SHP77 (cell line): ENCODE results near the gene GREB1.
A peak's percentile ranks its signal among the peaks of the same experiment; 100 is the strongest.

Experiments
- DNase-seq, 2 experiments: peaks; one replicate each; lab custom pipeline; 2025; lab: John Stamatoyannopoulos, UW

The GREB1 gene

DNA sequence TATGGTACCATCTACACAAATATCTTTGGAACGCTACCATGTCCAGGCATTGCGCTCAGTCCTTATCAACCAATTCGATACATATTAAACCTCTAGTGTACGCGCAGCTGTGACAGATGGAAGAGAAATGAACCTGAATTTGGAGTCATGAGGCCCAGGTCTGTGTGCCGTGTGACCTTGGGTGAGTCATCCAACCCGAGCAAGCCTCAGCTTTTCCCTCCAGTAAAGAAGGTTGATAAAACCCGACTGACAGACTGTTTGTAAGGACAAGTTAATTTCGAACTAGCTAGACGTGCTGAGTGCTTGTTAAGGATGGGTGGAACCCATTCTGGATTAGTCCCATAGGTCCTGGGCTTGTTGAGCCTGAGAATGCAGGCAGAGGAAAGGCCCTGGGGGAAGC, 28.2 kb downstream of the GREB1 start:
- no peak for DNase-seq

DNA sequence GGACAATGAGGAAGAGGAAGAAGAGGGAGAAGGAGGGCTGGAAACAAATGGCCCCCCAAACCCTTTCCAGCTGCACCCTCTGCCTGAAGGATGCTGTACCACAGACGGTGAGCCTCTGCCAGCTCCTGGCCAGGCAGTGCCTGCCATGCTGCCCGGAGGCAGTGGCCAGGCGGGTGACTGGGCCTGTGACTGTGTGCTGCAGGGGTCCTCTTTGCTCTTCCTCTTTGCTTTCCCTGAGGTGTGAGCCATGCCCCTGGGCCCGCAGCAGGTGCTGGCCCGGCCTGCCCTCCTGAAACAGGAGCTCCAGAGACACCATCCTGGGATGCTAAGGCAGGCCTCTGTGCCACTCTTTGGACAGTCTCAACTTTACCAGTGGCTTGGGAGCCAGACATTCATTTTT, 28.6 kb downstream of the GREB1 start:
- DNase-seq = no peak

DNA sequence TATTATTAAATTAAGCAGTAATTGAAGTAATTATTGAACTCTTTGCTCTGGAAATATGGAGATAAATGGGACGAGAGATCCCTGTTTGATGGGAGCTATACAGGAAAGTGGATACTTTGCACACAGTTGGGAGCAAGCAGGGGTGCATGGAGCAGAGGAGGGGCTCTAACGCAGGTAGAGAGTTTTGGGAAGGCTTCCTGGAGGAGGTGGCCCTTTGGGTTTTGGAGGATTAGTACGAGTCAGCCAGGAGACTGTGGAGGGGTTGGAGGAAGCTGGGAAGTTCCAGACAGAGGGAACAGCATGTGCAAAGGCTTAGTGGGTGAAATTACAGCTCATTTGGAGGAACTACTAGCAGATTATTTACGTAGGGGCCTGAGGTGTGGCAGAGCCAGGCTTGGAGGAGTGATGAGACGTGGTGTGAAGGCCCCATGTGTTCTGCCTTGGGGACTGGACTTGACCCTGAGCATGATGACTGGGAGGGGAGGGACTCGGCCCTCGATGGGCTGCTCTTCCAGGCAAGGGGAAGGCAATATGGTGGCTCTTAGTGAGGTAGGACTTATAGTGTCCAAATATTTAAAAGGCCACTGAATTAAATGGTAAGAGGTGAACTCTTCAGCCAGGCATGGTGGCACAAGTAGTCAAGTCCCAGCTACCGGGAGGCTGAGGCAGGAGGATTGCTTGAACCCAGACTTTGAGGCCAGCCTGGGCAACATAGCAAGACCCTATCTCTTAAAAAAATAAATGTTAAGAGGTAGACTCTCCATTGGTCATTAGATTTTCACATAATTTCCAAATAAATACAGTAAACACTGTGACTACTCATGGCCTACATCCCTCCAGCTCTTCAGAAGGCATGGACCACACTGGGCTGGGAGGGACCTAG, 30.2 kb downstream of the GREB1 start:
- DNase-seq = no peak

DNA sequence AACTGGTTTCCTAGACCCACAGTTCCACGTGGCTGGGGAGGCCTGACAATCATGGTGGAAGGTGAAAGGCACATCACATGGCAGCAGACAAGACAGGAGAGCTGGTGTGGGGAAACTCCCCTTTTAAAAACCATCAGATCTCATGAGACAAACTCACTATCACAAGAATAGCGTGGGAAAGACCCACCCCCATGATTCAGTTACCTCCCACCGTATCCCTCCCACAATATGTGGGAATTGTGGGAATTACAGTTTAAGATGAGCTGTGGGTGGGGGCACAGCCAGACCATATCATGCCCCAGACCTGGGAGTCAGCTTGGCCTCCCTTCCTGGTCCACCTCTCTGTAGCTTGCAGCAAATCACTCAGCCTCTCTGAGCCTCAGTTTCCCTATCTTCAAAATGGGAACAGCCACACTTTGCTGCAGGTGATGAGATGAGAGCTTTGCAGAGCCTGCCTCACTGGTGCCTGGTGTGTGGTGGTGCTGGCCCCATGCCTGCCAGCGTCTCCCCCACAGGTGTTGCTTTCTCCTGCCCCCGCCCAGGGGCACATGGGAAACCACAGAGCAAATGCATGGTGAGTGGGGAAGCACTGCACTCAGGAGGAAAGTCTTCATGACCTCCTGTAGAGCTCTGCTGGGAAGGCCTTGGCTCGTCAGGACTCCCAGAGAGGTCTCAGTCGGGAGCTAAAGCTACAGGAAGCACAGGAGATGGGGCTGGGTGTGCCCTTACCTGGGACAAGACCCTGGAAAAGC, 31.1 kb downstream of the GREB1 start:
- no peak for DNase-seq

DNA sequence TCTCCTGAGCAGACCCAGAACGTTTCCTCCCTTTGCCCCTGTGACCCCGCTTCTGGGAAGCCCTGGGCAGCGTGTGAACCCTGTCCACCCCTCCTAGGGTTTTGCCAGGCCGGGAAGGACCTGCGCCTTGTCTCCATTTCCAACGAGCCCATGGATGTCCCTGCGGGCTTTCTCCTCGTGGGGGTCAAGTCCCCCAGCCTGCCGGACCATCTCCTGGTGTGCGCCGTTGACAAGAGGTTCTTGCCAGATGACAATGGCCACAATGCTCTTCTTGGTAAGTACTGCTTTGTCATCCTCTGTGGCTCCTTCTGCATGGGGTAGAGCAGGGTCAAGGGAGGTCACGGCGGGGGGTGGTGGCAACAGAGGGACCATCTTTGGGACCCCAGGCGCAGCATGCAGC, 32.5 kb downstream of the GREB1 start:
- no peak for DNase-seq

DNA sequence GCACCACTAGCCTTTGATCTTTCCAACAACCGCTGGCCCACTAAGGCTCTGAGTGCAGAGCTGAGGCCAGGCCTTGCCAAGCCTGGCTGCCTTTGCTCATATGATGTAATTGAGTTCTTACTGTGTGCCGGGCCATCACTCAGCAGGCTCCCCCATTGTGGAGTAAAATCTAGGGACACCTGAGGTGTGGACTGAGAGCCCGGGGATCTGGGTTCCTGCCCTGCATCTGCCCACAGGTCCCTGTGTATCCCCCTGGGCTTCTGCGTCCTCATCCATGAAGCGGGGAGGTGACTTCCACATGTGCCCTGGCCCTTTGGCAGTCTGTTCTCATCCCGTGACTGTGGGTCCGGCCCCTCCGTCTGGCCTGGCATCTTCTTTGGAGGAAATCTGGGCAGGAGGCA, 33.8 kb downstream of the GREB1 start:
- DNase-seq = no peak

DNA sequence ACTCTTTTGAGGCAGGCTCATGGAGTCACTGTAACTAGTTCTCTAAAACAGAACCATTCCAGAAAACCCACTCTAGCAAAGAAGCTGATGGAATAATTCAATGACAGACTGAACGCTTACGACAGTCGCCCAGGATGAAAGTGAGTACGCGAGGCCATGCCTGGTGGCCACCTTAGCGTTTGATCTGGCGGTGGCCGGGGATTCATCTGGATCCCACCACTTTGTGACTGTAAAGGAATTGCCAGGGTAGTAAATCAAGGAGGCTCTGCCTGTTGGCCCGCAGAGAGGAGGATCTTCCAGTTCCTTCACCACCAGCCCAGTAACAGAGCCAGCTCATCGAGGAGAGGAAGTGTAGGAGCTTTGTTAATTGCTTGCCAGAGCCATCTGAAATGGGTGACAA, 34.6 kb downstream of the GREB1 start:
- DNase-seq = no peak

DNA sequence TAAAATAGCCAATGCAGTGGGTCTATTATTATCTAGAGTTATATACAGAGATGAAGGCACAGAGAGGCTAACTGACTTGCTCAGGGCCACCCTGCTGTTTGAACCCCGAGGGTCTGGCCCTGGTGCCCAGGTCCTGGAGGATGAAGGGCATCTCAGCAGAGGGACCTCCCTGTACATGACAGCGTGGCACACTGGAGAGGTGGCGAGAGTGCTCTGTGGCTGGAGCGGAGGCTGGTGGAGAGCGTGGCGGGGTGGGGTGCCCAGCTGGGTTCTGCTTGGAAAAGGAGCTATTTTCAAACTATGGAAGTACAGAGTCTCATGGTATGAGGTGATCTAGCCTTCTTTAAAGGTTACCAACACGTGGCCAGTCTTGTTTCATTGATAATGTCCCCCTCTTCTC, 35.8 kb downstream of the GREB1 start:
- no peak for DNase-seq

DNA sequence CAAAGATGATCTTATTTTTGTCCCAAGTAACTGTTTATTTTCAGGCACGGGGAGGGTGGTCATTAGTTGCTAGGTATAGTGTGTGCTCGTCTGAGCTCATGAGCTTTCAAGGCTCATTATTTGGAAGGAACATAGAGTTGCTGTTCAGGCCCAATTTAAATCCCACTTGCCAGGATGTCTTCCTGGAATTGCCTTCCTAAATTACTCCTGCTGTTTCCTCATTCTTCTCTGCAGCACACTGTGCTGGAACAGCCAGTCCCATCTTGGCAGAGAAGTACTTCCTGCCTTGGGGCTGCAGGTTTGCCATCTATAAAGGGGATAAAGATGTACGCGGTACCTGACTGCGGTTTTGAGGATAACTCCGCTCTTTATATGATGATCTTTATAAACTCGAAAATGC, 37.3 kb downstream of the GREB1 start:
- DNase-seq = no peak

DNA sequence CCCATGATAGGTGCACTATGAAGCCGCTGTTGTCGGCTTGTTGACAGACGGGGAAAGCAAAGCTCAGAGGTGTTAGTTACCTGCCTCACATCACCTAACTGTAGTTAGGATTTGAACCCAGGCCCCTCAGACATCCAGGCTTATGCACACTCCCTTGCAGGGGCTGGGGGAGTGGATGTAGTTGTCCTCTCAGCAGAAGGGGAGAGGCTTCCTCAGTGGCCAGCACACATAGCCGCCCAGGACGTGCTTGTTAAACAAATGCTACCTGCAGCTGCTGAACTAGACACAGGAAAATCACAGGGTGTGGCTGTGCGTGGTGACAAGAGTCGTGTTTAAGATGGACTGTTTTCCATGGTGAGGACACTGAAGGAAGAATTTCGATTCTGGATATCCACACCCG, 39.2 kb downstream of the GREB1 start:
- peak; percentile 5 to 9 for DNase-seq

DNA sequence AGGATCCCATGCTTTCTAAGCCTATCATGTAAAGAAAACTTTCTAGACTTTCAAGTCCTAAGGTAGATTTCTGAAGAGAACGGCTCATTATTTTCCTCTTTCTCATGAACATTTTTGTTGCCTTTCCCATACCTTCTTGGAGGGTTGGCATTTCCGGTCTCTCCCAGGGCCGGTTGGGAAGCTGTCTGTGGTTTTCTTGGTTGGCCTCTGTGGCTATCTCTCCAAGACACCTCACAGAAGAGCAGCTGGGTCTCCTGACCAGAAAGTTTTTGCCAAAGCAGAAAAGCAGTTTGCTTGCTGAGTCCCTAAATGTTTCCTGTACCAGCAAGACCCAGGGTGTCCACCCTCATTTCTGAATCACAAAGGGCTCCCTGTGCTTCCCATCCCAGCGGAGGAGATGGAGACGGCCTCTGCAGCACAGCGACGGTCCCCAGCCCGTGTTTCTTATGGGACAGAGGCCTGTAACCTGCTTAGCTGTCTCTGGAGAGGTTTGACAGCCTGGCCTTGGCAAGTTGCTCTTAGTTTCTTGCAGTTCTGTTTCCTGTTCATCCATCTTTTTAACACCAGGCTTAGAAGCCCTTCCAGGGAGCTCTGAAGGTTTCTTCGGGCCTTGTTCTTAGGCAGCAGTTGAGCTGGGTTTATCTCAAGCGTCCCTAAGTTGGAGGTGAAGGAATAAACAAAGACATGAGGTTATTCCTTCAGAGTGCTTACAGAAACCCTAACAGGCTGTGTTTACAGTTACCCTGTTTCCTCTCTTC, 39.8 kb downstream of the GREB1 start:
- DNase-seq = no peak

DNA sequence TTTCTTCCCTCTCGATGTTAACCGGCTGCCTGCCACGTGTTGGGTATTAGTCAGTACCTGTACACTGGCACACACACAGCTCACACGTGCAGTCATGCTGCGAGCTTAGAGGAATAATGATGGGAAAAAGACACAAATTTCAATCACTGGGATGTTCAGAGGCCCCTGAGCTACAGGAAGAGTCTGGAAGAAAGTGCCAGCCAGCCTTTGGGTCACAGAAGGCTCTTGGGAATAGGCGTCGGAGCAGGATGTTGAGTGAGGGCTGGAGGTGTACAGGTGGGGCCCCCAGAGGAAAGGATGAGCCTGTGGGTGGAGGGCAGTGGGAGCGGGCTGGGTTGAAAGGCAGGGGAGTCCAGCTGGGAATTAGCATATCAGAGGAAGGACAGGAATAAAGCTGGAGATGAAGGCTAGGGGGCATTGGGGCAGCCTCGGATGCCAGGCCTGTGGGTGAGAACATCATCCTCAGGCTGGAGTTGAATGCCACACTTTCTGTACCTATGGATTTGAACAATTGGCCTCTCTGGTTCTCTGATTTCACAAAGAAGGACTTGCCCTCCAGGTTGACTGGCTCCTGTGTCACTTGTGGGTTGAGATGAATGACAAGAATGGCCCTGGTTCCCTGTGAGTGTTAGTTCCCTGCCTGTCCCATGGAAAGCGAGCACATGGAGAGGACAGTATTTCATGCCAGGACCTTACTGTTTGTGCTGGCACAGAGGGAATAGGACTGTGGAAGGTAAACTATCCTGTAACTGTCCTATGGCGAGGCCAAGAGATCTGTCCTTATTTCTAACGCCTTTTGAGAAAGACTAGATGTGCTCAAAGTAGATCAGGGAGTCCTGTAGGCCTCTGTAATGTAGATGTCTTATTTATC, 40.6 kb downstream of the GREB1 start:
- DNase-seq = no peak

DNA sequence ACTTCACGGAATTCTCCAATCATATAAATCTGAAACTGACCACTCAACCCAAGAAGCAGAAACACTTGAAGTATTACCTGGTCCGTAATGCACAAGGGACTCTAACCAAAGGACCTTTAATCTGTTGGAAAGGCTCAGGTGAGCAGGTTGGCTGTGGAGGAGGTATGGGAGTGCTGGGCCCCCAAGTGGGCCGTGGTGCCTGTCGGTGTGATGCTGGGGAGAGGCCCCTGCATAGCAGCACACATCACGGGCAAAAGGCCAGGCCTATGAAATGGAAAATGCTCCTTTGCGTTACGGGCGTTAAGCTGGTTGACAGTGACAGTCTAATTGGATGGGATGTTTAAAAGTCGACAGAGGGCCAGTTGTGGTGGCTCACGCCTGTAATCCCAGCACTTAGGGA, 42.6 kb downstream of the GREB1 start:
- DNase-seq = no peak

DNA sequence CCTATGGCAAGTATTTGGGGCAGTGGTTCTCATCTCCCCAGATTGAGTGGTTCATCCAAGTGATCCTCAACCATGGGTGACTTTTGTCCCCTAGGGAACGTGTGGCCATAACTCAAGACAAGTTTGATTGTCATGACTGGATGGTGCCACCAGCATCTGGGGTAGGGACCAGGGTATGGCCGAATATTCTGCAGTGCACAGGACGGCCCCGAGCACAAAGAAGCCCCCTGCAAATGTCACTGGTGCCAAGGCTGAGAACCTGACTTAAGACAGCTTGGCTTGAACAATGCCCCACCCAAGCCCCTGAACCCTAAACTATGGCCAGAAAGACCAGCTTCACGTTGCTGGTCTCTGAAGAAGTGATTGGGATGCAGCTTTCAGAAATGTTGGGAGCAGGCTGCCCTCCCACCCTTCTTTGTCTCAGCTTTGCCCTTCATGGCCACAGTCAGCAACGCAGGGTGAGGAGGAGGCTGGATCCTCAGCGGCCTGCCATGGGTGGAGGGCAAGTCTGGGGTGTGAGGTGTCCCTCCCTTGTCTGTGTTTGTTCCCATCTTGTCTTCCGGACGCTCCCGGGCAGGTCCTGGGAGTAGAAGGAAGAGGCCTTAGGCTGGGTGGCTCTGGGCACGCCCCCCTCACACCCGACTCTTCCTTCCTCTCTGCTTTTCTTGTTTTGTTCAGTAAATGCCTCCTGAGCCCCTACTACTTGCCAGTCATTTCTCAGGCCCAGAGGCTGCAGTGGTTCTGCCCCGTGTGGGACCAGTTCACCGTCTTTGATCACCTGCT, 43.4 kb downstream of the GREB1 start:
- no peak for DNase-seq

DNA sequence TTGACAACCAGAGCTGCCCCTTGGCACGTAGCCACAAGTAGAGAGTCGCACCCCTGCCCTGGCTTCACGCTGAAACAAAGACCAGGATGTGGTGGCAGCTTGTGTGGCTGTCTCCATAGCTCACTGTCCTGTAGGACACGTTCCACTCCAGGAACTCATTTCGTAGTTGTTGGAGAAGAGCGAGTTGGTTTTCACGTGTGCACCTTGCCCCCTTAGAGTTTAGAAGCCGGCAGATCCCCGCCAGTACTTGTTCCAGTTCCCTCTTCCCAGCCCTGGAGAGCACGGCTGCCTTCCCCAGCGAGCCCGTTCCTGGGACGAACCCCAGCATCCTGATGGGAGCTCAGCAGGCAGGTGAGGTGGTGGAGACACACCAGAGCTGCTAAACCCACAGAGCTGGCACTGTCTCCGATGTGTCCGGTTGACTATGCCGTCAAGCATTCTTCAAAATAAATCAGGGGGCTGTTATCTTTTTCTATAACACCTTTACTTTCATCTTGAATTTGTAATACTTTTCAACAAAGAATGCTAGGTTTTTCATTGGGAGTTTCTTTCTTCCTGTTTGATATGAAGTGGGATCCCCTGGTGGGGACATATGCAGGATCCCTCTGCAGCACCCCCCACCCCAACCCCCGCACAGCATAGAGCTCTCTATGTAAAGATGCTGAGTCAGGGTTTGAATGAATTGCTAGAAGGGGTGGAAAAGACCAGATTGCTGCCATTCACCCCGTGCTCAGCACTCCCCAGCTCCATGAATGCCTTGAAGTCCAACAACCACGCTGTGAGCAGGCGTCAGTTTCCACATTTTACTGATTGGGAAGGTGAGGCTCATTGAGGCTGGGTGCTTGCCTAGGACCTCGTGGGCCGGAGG, 44.5 kb downstream of the GREB1 start:
- no peak for DNase-seq

DNA sequence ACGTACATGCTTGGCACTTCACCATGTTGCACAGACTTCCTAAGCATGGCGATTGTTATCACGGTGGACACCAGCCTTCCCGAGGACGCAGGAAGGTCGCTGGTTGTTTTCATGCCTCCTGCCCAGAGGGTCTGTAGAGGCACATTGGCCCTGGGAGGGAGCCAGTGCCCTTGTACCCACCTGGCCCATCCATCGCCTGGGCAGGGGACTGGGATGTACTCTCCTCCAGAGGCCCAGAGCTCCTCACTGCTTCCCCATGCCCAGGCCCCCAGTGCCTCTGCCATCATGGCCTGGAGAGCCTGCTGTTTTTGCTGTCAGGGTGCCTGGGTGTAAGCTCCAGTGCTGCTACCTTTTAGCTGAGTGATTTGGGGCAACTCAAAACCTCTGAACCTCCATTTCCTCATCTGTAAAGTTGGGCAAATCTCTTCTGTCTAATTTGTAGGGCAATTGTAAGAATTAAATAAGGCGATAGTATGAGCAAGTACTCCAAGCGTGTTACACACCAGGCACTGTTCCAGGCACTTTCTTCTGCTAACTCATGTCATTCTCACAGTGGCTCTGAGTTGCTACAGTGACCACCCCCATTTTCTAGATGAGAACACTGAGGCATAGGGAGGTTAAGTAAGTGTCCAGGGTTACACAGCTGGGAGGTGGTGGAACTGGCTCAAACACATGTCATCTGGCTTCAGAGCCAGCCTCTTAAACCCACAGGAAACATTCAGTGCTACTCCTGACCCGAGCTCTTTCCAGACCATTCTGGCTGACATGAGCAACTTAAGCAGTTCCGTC, 45.3 kb downstream of the GREB1 start:
- no peak for DNase-seq

DNA sequence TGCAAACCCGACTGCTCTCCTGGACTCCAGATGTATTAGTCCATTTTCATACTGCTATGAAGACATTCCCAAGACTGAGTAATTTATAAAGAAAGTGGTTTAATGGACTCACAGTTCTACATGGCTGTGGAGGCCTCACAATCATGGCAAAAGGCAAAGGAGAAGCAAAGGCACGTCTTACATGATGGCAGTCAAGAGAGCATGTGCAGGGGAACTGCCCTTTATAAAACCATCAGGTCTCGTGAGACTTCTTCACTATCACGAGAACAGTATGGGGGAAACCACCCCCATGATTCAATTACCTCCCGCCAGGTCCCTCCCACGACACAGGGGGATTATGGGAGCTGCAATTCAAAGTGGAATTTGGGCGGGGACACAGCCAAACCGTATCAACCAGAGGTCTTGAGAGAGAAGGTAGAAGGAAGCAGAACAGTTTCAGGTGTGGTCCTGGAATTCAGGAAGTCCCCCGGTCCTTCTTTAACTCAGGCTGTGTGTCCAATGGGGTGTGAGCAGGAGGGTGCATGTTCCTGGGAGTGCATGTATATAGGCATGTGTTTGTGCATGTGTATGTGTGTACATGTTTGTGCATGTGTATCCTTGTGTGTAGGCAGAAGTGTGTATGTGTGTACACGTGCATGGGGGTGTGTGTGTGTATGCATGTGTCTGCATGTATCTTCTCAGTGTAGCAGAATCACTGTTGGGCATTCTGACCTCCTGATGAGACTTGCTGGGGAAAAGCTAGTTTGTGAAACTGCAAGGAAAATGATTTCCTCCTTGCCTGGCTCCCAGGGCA, 46.2 kb downstream of the GREB1 start:
- DNase-seq = no peak

DNA sequence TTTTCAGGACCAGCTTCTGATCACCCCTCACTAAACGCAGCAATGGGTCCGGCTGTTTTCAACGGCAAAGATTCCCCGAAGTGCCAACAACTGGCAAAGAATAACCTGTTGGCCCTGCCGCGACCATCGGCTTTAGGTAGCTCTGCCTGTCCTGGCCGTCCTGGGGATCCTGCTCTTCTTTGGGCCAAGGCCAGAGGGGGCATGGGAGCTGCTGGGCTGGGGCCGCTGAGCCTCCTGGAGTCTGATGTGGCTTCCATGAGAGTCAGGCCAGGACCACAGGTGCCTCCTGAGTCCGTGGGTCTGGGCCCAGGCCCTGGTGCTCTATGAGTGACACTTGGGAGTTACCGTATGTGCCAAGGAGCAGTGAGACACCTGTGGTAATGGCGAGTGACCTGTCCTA, 46.9 kb downstream of the GREB1 start:
- no peak for DNase-seq
